Tibial nerve (tissue), 4 donors: ENCODE measurements around the gene ADAP1. TPM values are rescaled to one million over a fixed set of nuclear protein-coding genes. Genes with fewer than 3 reads are reported as not detected.
"Not testable (repeated sequence)": the region's sequence is repeated elsewhere in the genome, so short reads cannot be mapped to it uniquely, and the experiment has no call there.

Experiments used
- DNase-seq, 2 donors: peaks; one replicate each; pipeline ENCODE4 v3.0.0-alpha.2; 2019; ENCODE audit warnings: low spot score in 2 of 2
- H3K27ac ChIP-seq, 4 donors: fragments of 200-600 bp; sonication (generic) in 3 of 4; one replicate each; pipeline ENCODE4 v1.5.1; 2017 to 2019; ENCODE audit warnings: mild to moderate bottlenecking in 1 of 4
- H3K27me3 ChIP-seq, 2 donors: fragments of 200-600 bp; sonication (generic) in 1 of 2; one replicate each; pipeline versions ENCODE4 v1.5.1 to v1.6.0; 2017 to 2019
- H3K36me3 ChIP-seq, 3 donors: fragments of 200-600 bp; sonication (generic); one replicate each; pipeline ENCODE4 v1.5.1; 2018 to 2019
- H3K4me1 ChIP-seq, 4 donors: fragments of 200-600 bp; sonication (generic) in 3 of 4; one replicate each; pipeline ENCODE4 v1.5.1; 2017 to 2019
- H3K4me3 ChIP-seq, 4 donors: fragments of 200-600 bp; sonication (generic) in 3 of 4; one replicate each; pipeline ENCODE4 v1.5.1; 2017 to 2019; ENCODE audit warnings: mild to moderate bottlenecking in 1 of 4, moderate library complexity in 1 of 4
- H3K9me3 ChIP-seq, 4 donors: fragments of 200-600 bp; sonication (generic) in 3 of 4; one replicate each; pipeline ENCODE4 v1.5.1; 2017 to 2019
- EP300 ChIP-seq, 2 donors: sonication (generic); formaldehyde crosslinking; IDR thresholded peaks; one replicate each; pipeline ENCODE4 v1.6.1; 2017; ENCODE audit warnings: antibody characterized with exemption in 2 of 2, mild to moderate bottlenecking in 1 of 2
- POLR2A ChIP-seq, 2 donors: fragments of 450-650 bp; IDR thresholded peaks; one replicate each; pipeline ENCODE4 v1.6.1; 2017; ENCODE audit warnings: antibody characterized with exemption in 2 of 2, mild to moderate bottlenecking in 2 of 2, moderate library complexity in 2 of 2
- WGBS, 2 donors: methylation state at CpG; one replicate each; pipeline ENCODE4 v1.1.5; 2018; 5-methylcytosine and 5-hydroxymethylcytosine counted together
- total RNA-seq, 4 donors: library from RNA; depleted of rRNA; stranded (reverse); fragments of >200 nt; gene quantifications; one replicate each; pipeline ENCODE4 v1.1.0, GENCODE V29; 2016
- TF ChIP-seq, protein P1 (sequence below), 5 experiments: fragments of 200-600 bp in 3 of 5; fragments of 450-650 bp in 2 of 5; sonication (generic) in 3 of 5; IDR thresholded peaks; one replicate each; pipeline ENCODE4 v1.5.1; 2016 to 2019; ENCODE audit warnings: antibody characterized with exemption in 5 of 5, mild to moderate bottlenecking in 3 of 5, moderate library complexity in 2 of 5

The ADAP1 gene
- total RNA-seq, 4 donors from 2014 or later = 29.3 to 53.0 (median 39.6) TPM

DNA sequence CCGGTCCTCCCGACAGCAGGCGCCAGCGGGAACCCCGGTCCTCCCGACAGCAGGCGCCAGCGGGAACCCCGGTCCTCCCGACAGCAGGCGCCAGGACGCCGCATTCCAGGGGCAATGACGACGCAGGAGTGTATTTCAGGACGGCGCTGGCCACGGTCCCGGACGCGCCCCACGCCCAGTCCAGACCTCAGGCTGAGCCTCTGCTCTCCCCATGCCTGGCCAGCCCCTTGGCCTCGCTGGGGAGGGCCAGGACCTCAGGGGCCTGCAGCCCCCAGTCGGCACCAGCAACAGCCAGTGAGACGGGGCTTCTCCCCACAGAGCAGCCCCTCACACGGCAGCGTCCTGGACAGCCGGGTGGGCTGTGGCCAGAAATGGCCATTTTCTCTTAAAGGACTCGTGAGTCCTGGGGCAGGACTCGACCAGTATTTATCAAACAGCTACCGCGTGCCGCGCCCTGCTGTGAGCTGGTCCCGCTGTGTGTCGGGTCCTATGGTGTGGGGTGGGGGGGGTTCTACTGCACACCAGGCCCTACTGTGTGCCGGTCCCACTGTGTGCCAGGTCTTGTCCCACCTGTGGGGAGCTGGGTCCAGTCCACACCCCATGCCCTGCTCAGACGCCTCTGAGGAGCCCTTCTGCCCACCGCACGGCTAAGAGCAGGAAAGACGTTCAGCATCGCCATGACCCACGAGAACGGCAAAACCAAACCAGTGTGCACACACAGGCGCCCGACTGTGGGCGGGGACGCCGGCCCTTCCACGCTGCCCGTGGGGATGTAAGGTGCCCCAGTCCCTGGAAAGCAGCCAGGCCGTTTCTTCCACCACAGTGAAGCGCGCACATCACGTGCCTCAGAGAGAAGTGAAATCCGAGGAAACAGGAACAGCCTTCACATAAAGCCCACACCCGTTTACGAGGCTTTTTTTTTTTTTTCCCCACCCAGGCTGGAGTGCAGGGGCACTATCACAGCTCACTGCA lies 44.8 kb downstream of the ADAP1 start:
- Histone ChIP-seq H3K27me3 (peaks cover 0 to 5% of the 10 kb centered on the region in 2 donors), H3K9me3 (no peaks in the 10 kb centered on the region), H3K4me3 (peak overlapping the region in 3 of 4 donors; percentile 11 to 50 (median 15)), H3K36me3 (no peaks in the 10 kb centered on the region), H3K4me1 (peaks cover 0 to 71% (median 12%) of the 10 kb centered on the region in 4 donors), H3K27ac (peak overlapping the region; percentile 15 to 85 (median 65))
- WGBS, 2 donors = 55 to 62% methylated on average over 49 to 50 of the region's 58 CpGs
- TF ChIP-seq POLR2A (IDR thresholded peaks at IDR 0.05) = no peak
- peak in 1 of 2 donors; percentile 63 for TF ChIP-seq EP300 (IDR thresholded peaks at IDR 0.05)
- peak; percentile 54 to 82 for DNase-seq

DNA sequence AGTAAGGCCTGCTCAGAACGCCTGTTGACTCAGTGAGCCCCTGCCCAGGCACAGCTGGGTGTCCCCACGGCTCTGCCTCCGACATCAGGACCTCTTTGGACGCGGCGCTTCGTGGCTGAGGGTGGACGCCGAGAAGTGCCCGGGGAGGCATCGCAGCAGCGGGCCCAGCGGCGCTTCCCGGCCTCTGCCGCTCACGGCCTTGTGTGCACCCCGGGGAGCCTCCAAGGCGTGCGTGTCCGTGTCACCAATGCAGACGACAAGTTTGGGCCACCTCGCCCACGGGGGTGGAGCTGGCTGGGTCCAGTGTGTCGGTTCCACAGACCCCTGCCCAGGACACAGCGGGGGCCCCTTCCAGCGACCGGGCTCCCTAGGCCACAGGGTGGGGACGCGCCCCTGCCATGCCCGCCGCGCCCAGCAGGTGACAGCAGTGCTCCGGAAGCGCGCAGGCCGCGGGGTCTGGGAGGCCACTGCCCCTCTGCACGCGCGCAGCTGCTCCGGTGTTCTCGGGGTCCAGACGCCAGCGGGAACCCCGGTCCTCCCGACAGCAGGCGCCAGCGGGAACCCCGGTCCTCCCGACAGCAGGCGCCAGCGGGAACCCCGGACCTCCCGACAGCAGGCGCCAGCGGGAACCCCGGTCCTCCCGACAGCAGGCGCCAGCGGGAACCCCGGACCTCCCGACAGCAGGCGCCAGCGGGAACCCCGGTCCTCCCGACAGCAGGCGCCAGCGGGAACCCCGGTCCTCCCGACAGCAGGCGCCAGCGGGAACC lies 45.7 kb downstream of the ADAP1 start:
- TF ChIP-seq, protein P1, sequence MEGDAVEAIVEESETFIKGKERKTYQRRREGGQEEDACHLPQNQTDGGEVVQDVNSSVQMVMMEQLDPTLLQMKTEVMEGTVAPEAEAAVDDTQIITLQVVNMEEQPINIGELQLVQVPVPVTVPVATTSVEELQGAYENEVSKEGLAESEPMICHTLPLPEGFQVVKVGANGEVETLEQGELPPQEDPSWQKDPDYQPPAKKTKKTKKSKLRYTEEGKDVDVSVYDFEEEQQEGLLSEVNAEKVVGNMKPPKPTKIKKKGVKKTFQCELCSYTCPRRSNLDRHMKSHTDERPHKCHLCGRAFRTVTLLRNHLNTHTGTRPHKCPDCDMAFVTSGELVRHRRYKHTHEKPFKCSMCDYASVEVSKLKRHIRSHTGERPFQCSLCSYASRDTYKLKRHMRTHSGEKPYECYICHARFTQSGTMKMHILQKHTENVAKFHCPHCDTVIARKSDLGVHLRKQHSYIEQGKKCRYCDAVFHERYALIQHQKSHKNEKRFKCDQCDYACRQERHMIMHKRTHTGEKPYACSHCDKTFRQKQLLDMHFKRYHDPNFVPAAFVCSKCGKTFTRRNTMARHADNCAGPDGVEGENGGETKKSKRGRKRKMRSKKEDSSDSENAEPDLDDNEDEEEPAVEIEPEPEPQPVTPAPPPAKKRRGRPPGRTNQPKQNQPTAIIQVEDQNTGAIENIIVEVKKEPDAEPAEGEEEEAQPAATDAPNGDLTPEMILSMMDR (IDR thresholded peaks at IDR 0.05) = peak; percentile 67 to 91 (median 87)
- H3K9me3 ChIP-seq, H3K27me3 ChIP-seq, H3K36me3 ChIP-seq, DNase-seq: not testable (repeated sequence)
- WGBS, 2 donors = 37 to 78% methylated on average over 13 to 18 of the region's 73 CpGs
- peak overlapping the region in 2 of 4 donors; percentile 15 to 50 for H3K4me3 ChIP-seq
- H3K4me1 ChIP-seq = peaks cover 0 to 71% (median 11%) of the 10 kb centered on the region in 4 donors
- peak overlapping the region in 2 of 4 donors; percentile 67 to 85 for H3K27ac ChIP-seq

DNA sequence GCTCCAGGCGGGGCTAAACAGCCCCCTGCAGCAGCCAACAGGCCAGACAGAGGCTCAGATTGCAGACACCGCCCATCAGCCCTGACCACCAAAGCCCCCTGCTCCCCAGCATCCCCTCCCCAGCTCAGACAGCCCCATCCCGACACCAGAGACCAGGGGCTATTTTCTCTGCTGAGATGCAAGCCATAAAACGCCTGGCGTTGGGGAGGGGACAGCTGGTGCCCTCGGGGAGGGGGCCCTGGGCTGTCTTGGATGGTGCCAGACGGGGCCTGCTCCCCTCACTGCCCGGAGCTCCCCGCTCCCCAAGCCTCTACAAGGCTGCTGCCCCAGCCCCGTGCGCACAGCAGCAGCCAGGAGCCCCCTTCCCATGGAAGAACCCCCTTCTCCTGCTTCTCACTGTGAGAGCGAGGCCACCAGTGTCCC lies 46.3 kb downstream of the ADAP1 start:
- Histone ChIP-seq H3K36me3 (no peaks in the 10 kb centered on the region), H3K9me3 (no peaks in the 10 kb centered on the region), H3K27ac (peak overlapping the region in 2 of 4 donors; percentile 67 to 85), H3K27me3 (peaks cover 0 to 12% of the 10 kb centered on the region in 2 donors), H3K4me3 (no peak overlapping the region), H3K4me1 (peaks cover 0 to 72% (median 11%) of the 10 kb centered on the region in 4 donors)
- DNase-seq = no peak
- TF ChIP-seq EP300 (IDR thresholded peaks at IDR 0.05) = no peak
- TF ChIP-seq POLR2A (IDR thresholded peaks at IDR 0.05) = no peak
- TF ChIP-seq, protein P1 (IDR thresholded peaks at IDR 0.05) = no peak
- WGBS, 2 donors = 77 to 81% methylated on average over 3 to 12 of the region's 12 CpGs

DNA sequence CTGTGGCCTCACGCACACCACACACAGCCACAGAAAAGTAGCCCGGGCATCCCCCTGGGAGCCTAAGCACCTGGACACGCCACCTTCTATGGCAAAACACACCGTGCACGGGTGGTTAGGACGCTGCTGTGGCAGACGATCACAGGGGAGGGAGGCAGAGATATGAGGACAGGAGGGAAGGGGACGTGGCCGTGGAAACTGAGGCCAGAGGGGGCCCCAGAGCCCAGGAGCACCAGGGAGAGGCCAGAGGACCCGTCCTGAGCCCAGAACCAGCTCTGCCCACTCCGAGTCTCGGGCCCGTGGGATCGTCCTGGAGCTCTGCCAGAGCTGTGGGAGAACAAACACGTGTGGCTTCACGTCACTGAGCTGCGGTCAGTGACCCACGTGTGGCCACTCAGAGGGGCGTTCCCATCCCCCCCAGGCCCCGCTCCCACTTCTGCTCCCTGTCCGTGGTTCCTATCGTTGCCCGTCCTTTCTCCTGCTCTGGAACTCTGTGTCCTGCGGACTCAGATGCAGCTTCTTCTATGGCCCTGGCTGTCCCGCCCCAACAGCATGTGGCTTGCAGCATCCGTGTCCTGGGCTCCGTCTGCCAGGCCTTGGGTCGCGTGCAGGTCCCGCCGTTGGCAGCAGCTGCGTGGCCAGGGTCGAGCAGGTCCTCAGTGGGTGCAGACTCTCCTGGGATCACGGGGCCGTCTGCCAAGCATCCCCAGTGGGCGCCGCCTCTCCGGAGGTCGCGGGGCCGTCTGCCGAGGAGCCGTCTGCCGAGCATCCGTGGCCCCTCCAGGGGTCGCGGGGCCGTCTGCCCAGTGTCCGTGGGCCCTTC lies 47.1 kb downstream of the ADAP1 start:
- no peaks in the 10 kb centered on the region for H3K36me3 ChIP-seq
- H3K27ac ChIP-seq = peak overlapping the region in 2 of 4 donors; percentile 50 to 85
- TF ChIP-seq EP300 (IDR thresholded peaks at IDR 0.05) = peak in 1 of 2 donors; percentile 57
- TF ChIP-seq POLR2A (IDR thresholded peaks at IDR 0.05) = no peak
- TF ChIP-seq, protein P1 (IDR thresholded peaks at IDR 0.05) = no peak
- H3K4me1 ChIP-seq = peaks cover 0 to 67% (median 9%) of the 10 kb centered on the region in 4 donors
- WGBS, 2 donors = 58 to 60% methylated on average over 33 to 42 of the region's 49 CpGs
- peak in 1 of 2 donors; percentile 46 for DNase-seq
- H3K9me3 ChIP-seq = no peaks in the 10 kb centered on the region
- H3K4me3 ChIP-seq = no peak overlapping the region
- peaks cover 0 to 12% of the 10 kb centered on the region in 2 donors for H3K27me3 ChIP-seq

DNA sequence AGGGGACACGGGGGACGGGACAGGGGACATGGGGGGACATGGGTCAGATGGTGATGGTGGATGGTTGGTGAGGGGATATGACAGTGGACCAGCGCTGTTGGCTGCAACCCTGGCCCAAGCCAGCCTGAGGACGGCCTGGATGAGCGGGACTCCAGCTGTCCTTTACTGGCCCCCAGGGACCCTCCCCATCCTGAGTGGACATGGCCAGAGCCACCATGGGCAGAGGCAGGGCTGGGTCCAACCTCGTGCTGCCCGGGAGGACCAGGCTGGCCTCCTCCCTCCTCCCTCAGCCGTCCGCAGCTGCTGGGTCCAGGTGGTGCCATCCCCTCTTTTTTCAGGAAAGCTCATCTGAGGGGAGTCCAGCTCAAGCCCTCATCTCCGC lies 47.7 kb downstream of the ADAP1 start:
- no peaks in the 10 kb centered on the region for H3K36me3 ChIP-seq
- DNase-seq = no peak
- H3K27me3 ChIP-seq = peaks cover 0 to 12% of the 10 kb centered on the region in 2 donors
- no peak overlapping the region for H3K4me3 ChIP-seq
- WGBS, 2 donors = 57 to 74% methylated on average over 5 to 10 of the region's 10 CpGs
- peak overlapping the region in 1 of 4 donors; percentile 85 for H3K27ac ChIP-seq
- peaks cover 0 to 64% (median 8%) of the 10 kb centered on the region in 4 donors for H3K4me1 ChIP-seq
- H3K9me3 ChIP-seq = no peaks in the 10 kb centered on the region
- TF ChIP-seq EP300 (IDR thresholded peaks at IDR 0.05) (no peak), POLR2A (IDR thresholded peaks at IDR 0.05) (no peak)
- TF ChIP-seq, protein P1 (IDR thresholded peaks at IDR 0.05) = no peak
